Urinary bladder (tissue), 4 donors: ENCODE measurements around the gene ZNF516. TPM values are rescaled to one million over a fixed set of nuclear protein-coding genes. Genes with fewer than 3 reads are reported as not detected.

Experiments used
- DNase-seq: peaks from one replicate; pipeline ENCODE4 v3.0.0-alpha.2; 2015; ENCODE audit errors: extremely low spot score
- H3K27ac ChIP-seq: one replicate; pipeline ENCODE4 v1.5.1; 2013; ENCODE audit warnings: low read depth, mild to moderate bottlenecking, moderate library complexity
- H3K36me3 ChIP-seq: one replicate; pipeline ENCODE4 v1.6.1; 2013; ENCODE audit warnings: mild to moderate bottlenecking, moderate library complexity; ENCODE audit not compliant: insufficient read depth
- H3K4me1 ChIP-seq: one replicate; pipeline ENCODE4 v1.6.1; 2013; ENCODE audit warnings: mild to moderate bottlenecking, moderate library complexity; ENCODE audit not compliant: insufficient read depth
- H3K4me3 ChIP-seq: one replicate; pipeline ENCODE4 v1.5.1; 2013; ENCODE audit warnings: low read depth, low read length
- WGBS: extraction: QIAGEN DNeasy Blood & Tissue Kit; methylation state at CpG from one replicate; pipeline ENCODE4 v1.1.7; 2013; 5-methylcytosine and 5-hydroxymethylcytosine counted together
- polyA plus RNA-seq: library from polyadenylated mRNA; stranded (reverse); fragments of 200-250 nt; gene quantifications from one replicate; pipeline ENCODE4 v1.2.3, GENCODE V29; 2013
- total RNA-seq: library from RNA; depleted of rRNA; stranded (reverse); fragments of >200 nt; gene quantifications from one replicate; pipeline ENCODE4 v1.2.3, GENCODE V29; 2014
- donor health status: healthy with polysubstance abuse.
- donor health status: healthy.

The ZNF516 gene
- total and polyA plus RNA-seq, 2 donors: 16.1 to 30.5 TPM

- DNase-seq: no peak
- WGBS: 82% methylated on average over 16 of the region's 16 CpGs
- no peak overlapping the region for H3K4me3 ChIP-seq
- H3K4me1 ChIP-seq: no peaks in the 10 kb centered on the region
- H3K36me3 ChIP-seq: no peaks in the 10 kb centered on the region
- H3K27ac ChIP-seq: peak overlapping the region; percentile 3
Observed at GRCh38 chr18:76448256-76449110, 46.6 kb downstream of the ZNF516 start.

DNA sequence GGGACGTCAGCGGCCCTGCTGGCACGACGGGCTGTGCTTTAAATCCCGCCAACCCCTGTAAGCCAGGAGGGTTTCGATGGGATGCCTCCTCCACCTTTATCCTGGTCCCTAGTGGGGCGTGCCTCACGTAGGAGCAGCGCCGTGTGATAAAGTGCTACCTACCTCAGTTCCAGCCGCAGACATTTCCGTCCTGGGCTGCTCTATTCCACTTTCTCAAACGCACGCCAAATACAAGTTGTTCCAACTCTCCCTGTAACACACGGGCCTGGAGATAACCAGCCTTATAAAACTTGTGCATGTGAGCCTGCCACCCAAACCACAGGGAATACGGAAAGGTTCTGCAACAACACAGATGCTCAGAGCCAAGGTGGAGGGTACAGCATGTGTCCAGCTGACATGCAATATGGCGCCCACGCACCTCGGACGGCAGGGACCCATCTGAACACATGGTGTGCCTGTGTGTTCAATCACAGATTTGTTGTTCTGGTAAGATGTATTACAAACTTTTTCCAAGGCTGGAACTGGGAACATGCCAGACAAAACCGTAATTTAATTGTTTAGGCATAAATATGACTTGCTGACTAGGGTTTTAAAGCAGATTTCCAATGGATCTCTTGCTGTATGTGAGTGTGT, 47.7 kb downstream of the ZNF516 start:
- Histone ChIP-seq H3K36me3 (peaks cover 2% of the 10 kb centered on the region), H3K27ac (peak overlapping the region; percentile 28), H3K4me3 (no peak overlapping the region), H3K4me1 (no peaks in the 10 kb centered on the region)
- 42% methylated on average over 21 of the region's 21 CpGs for WGBS
- DNase-seq: no peak

- no peaks in the 10 kb centered on the region for H3K4me1 ChIP-seq
- H3K27ac ChIP-seq: peak overlapping the region; percentile 28
- DNase-seq: no peak
- 43% methylated on average over 20 of the region's 20 CpGs for WGBS
- no peak overlapping the region for H3K4me3 ChIP-seq
- H3K36me3 ChIP-seq: peaks cover 7% of the 10 kb centered on the region
Observed at GRCh38 chr18:76446321-76447257, 48.5 kb downstream of the ZNF516 start.

DNA sequence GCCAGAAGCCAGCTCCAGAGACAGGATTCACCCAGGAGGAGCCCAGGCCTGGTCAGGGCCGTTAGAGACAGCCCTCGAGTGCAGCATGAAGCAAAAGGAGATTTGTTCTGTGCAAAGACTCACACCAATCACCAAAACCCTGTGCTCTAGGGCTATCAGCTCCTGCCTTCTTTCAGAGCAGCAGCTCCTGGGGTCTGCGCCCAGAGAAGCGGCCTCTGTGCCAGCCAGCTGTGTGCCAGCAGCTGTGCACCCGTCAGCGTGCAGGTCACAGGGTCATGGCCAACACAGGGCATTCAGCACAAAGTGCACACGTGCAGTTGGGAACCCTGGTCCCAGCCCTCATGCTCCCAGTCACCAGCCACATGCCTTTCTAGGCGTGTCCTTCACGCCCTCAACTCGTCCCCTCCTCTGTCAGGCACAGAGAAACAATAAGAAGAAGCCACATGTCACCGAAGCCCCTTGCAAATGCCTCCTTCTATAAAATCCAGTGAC, 49.3 kb downstream of the ZNF516 start:
- 45% methylated on average over 11 of the region's 11 CpGs for WGBS
- DNase-seq: no peak
- Histone ChIP-seq H3K4me3 (no peak overlapping the region), H3K36me3 (peaks cover 10% of the 10 kb centered on the region), H3K4me1 (no peaks in the 10 kb centered on the region), H3K27ac (peak overlapping the region; percentile 47)

DNA sequence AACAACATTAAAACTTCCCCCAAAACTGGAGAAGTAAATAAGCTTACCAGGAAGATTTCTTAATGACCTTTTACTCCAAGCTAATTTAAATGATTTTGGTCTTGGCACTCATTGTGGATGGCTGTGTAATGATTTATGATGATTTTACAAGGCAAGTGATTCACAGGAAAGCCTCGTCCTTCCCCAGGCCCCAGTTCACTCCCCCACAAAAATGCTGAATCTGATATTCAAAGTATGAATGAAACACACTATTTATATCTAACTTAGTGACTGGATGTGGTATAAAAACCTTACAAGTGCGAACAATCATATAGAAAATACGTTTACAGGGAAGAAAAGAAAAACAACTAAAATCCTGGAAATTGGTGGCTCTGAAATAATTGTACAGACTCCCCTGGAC, 49.8 kb downstream of the ZNF516 start:
- H3K4me3 ChIP-seq: no peak overlapping the region
- no peak for DNase-seq
- H3K36me3 ChIP-seq: peaks cover 10% of the 10 kb centered on the region
- H3K4me1 ChIP-seq: no peaks in the 10 kb centered on the region
- H3K27ac ChIP-seq: peak overlapping the region; percentile 47
- 20% methylated on average over 3 of the region's 3 CpGs for WGBS

DNA sequence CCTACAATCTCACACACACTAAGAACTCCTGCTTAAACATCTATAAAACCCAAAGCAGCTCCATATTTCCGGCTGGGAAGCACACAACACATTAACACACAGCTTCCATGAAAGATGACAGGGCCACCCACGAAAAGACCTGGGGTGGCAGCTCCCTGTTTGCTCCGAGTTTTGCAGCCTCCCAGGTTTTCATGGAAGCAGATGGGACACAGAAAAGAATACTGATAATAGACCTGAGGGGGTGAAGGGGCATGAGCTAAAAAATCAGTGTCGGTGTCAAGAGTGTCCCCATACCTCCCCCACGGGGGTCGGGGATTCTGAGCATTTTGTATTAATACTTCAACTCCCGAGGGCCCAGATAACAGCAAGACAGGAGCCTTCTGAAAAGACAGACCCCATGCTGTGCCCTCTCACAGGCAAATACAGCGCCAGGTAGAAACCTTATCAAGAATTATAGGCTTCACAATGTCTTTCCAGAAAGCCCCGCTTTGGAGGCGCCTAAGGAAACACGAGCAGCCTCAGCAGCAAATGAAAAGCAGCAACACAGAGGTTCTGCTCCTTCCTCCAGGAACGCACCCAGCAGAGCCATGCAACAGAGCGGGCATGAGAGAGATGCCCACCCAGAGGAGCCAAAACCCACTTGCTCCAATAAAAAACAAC, 50.5 kb downstream of the ZNF516 start:
- WGBS: 59% methylated on average over 13 of the region's 13 CpGs
- no peak for DNase-seq
- no peak overlapping the region for H3K27ac ChIP-seq
- H3K4me1 ChIP-seq: no peaks in the 10 kb centered on the region
- peaks cover 10% of the 10 kb centered on the region for H3K36me3 ChIP-seq
- H3K4me3 ChIP-seq: no peak overlapping the region

GRCh38 chr18:76443519-76444445, 51.3 kb downstream of the ZNF516 start:
- no peak for DNase-seq
- Histone ChIP-seq H3K27ac (no peak overlapping the region), H3K36me3 (peaks cover 10% of the 10 kb centered on the region), H3K4me1 (no peaks in the 10 kb centered on the region), H3K4me3 (no peak overlapping the region)
- WGBS: 71% methylated on average over 18 of the region's 18 CpGs

- Histone ChIP-seq H3K36me3 (peaks cover 10% of the 10 kb centered on the region), H3K27ac (no peak overlapping the region), H3K4me1 (no peaks in the 10 kb centered on the region), H3K4me3 (no peak overlapping the region)
- DNase-seq: no peak
- WGBS: 97% methylated on average over 66 of the region's 66 CpGs
Observed at GRCh38 chr18:76442413-76443171, 52.5 kb downstream of the ZNF516 start.

DNA sequence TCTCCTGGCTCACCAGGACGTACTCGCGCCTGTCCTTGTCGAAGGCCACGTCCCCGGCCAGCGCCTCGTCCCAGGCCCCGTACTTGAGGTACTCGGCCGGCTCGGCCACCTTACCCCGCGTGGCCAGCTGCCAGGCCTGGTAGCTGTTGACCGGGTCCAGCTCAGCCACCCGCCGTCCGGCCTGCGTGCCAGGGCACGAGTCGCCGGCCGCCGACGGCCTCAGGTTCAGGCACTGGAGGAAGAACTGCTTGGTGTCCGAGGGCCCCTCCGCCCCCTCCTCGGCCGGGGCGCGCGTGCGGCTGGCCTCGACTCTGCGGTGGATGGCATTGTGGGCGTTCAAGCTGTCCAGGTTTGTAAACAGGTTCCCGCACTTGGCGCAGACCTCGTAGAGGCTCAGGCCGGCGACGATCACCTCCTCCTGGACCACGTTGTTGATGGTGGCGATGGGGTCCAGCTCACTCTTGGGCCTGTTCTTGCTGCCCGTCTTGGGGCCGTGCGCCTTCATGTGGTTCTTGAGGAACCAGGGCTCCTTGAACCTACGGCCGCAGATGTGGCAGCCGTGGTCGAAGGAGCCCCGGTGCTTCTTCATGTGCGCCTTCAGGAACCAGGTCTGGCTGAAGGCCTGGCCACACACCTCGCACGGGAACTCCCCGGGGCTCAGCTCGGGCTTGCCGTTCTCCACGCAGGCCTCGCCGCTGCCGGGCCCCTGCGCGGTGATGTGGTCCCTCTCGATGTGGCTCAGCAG, 53.2 kb downstream of the ZNF516 start:
- peaks cover 10% of the 10 kb centered on the region for H3K36me3 ChIP-seq
- no peak overlapping the region for H3K4me3 ChIP-seq
- no peak for DNase-seq
- H3K27ac ChIP-seq: no peak overlapping the region
- H3K4me1 ChIP-seq: no peaks in the 10 kb centered on the region
- 96% methylated on average over 65 of the region's 65 CpGs for WGBS

DNA sequence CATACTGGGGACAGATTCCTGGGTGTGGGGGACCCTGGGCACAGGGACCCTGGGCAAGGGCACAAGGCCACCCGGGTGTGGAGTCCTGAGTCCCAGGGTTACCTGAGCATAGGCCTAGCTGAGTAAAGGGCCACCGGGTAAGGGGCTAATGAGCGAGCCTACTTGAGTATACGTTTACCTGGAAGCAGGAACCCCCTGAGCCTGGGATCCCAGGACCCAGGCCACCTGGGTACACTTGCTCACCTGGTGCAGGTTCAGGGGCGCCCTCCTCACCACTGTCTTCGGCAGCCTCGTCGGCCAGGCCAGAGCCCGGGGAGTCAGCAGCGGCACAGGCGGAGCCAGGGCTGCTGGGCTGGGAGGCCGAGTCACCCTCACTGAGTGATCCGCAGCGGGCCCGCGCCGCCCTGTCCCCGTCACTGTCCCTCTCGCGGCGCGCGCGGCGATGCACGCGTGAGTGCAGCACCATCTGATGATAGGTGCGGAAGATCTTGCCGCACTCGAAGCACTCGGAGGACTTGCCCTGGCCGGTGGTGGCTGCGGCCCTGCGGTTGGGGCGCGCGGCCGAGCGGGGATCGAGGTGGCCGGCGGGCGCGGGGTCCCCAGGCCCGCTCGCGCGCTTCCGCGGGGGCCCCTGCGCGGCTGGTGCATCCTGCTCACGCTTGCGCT, 53.9 kb downstream of the ZNF516 start:
- Histone ChIP-seq H3K36me3 (peaks cover 10% of the 10 kb centered on the region), H3K4me3 (no peak overlapping the region), H3K27ac (no peak overlapping the region), H3K4me1 (no peaks in the 10 kb centered on the region)
- DNase-seq: no peak
- 98% methylated on average over 54 of the region's 54 CpGs for WGBS

GRCh38 chr18:76437910-76438309, 57.1 kb downstream of the ZNF516 start:
- Histone ChIP-seq H3K4me1 (no peaks in the 10 kb centered on the region), H3K27ac (no peak overlapping the region), H3K4me3 (no peak overlapping the region), H3K36me3 (peaks cover 10% of the 10 kb centered on the region)
- WGBS: 90% methylated on average over 8 of the region's 8 CpGs
- no peak for DNase-seq
